ENCODE measurements around the gene POR.

- TF ChIP-seq CTCF (IDR thresholded peaks at IDR 0.05) (no peak), POLR2AphosphoS5 (IDR thresholded peaks at IDR 0.05; ENCODE audit: low read depth, low read length) (no peak), TCF7L2 (IDR thresholded peaks at IDR 0.05; ENCODE audit: low read depth, low read length) (no peak), REST (IDR thresholded peaks at IDR 0.05; ENCODE audit: insufficient read depth in 1 of 2, low read depth in 2 of 2, low read length in 1 of 2) (no peak)
These were observed 16.7 kb downstream of the POR start for GRCh38 chr7:75931680-75932079.

Measured in Panc1 (cell line).